Measurements from ENCODE around the gene TBC1D8.

Gene TBC1D8

GRCh38 chr2:101111917-101112771, 39.0 kb downstream of the TBC1D8 start:
- DNase-seq (ENCODE audit: low read depth), result no peak

GRCh38 chr2:101111262-101111838, 39.8 kb downstream of the TBC1D8 start:
- no peak for DNase-seq (ENCODE audit: low read depth)

- no peak for DNase-seq (ENCODE audit: low read depth)
These were observed 41.6 kb downstream of the TBC1D8 start for GRCh38 chr2:101109451-101110118.

GRCh38 chr2:101108357-101108756, 42.8 kb downstream of the TBC1D8 start:
- no peak for DNase-seq (ENCODE audit: low read depth)

GRCh38 chr2:101107241-101107640, 43.9 kb downstream of the TBC1D8 start:
- no peak for DNase-seq (ENCODE audit: low read depth)

- no peak for DNase-seq (ENCODE audit: low read depth)
These were observed 44.6 kb downstream of the TBC1D8 start for GRCh38 chr2:101106453-101107181.

- no peak for DNase-seq (ENCODE audit: low read depth)
These were observed 45.5 kb downstream of the TBC1D8 start for GRCh38 chr2:101105654-101106053.

GRCh38 chr2:101097638-101098037, 53.5 kb downstream of the TBC1D8 start:
- DNase-seq (ENCODE audit: low read depth), result no peak

GRCh38 chr2:101096619-101097142, 54.5 kb downstream of the TBC1D8 start:
- DNase-seq (ENCODE audit: low read depth), result no peak

GRCh38 chr2:101094351-101094750, 56.8 kb downstream of the TBC1D8 start:
- DNase-seq (ENCODE audit: low read depth), result no peak

GRCh38 chr2:101089942-101090799, 61.0 kb downstream of the TBC1D8 start:
- DNase-seq (ENCODE audit: low read depth), result no peak

GRCh38 chr2:101089419-101089818, 61.8 kb downstream of the TBC1D8 start:
- DNase-seq (ENCODE audit: low read depth), result no peak

GRCh38 chr2:101087638-101088037, 63.5 kb downstream of the TBC1D8 start:
- no peak for DNase-seq (ENCODE audit: low read depth)

GRCh38 chr2:101083613-101084012, 67.6 kb downstream of the TBC1D8 start:
- no peak for DNase-seq (ENCODE audit: low read depth)

GRCh38 chr2:101082998-101083397, 68.2 kb downstream of the TBC1D8 start:
- DNase-seq (ENCODE audit: low read depth), result no peak

GRCh38 chr2:101081375-101081907, 69.7 kb downstream of the TBC1D8 start:
- DNase-seq (ENCODE audit: low read depth), result no peak

- no peak for DNase-seq (ENCODE audit: low read depth)
These were observed 70.7 kb downstream of the TBC1D8 start for GRCh38 chr2:101080211-101081068.

- DNase-seq (ENCODE audit: low read depth), result no peak
These were observed 74.6 kb downstream of the TBC1D8 start for GRCh38 chr2:101076581-101076980.

GRCh38 chr2:101064868-101065549, 86.2 kb downstream of the TBC1D8 start:
- no peak for DNase-seq (ENCODE audit: low read depth)
